ENCODE measurements around the gene GIT2.
"Not testable (repeated sequence)": the region's sequence is repeated elsewhere in the genome, so short reads cannot be mapped to it uniquely, and the experiment has no call there.

Gene GIT2

GRCh38 chr12:110006115-110006514, 9.9 kb upstream of the GIT2 start:
- no peak overlapping the region for H3K4me3 ChIP-seq (ENCODE audit: low read depth, low read length)

- H3K4me3 ChIP-seq (ENCODE audit: low read depth, low read length), result no peak overlapping the region
These were observed 9.3 kb upstream of the GIT2 start for GRCh38 chr12:110005319-110005973.

- H3K4me3 ChIP-seq (ENCODE audit: low read depth, low read length), result no peak overlapping the region
These were observed 8.4 kb upstream of the GIT2 start for GRCh38 chr12:110004598-110004997.

GRCh38 chr12:110002676-110003515, 6.7 kb upstream of the GIT2 start:
- no peak overlapping the region for H3K4me3 ChIP-seq (ENCODE audit: low read depth, low read length)

- H3K4me3 ChIP-seq (ENCODE audit: low read depth, low read length), result no peak overlapping the region
These were observed 5.4 kb upstream of the GIT2 start for GRCh38 chr12:110001596-110001995.

GRCh38 chr12:109999983-110000505, 3.9 kb upstream of the GIT2 start:
- H3K4me3 ChIP-seq (ENCODE audit: low read depth, low read length), result peak overlapping the region; percentile 78

- peak overlapping the region; percentile 78 for H3K4me3 ChIP-seq (ENCODE audit: low read depth, low read length)
These were observed 3.4 kb upstream of the GIT2 start for GRCh38 chr12:109999649-109999971.

- H3K4me3 ChIP-seq (ENCODE audit: low read depth, low read length), result peak within 1 kb of the TSS; percentile 78
These were observed 2.9 kb upstream of the GIT2 start, which contains the start of gene ANKRD13A for GRCh38 chr12:109998904-109999648. Gene ANKRD13A (plus strand): TSS chr12:109999430. CDS start chr12:109999689, 259 bp downstream.

GRCh38 chr12:109998241-109998903, 2.2 kb upstream of the GIT2 start:
- peak overlapping the region; percentile 78 for H3K4me3 ChIP-seq (ENCODE audit: low read depth, low read length)

GRCh38 chr12:109997393-109997792, 1.2 kb upstream of the GIT2 start:
- no peak overlapping the region for H3K4me3 ChIP-seq (ENCODE audit: low read depth, low read length)

- H3K4me3 ChIP-seq (ENCODE audit: low read depth, low read length), result peak overlapping the region; percentile 87
These were observed 300 bp upstream of the GIT2 start for GRCh38 chr12:109996483-109996853.

GRCh38 chr12:109995361-109995685, 845 bp downstream of the GIT2 start:
- H3K4me3 ChIP-seq (ENCODE audit: low read depth, low read length), result peak overlapping the region; percentile 87

GRCh38 chr12:109994401-109995175, 1.6 kb downstream of the GIT2 start:
- H3K4me3 ChIP-seq (ENCODE audit: low read depth, low read length), result no peak overlapping the region

- H3K4me3 ChIP-seq (ENCODE audit: low read depth, low read length), result no peak overlapping the region
These were observed 3.1 kb downstream of the GIT2 start for GRCh38 chr12:109993091-109993490.

GRCh38 chr12:109991586-109991985, 4.6 kb downstream of the GIT2 start:
- no peak overlapping the region for H3K4me3 ChIP-seq (ENCODE audit: low read depth, low read length)

GRCh38 chr12:109989380-109989779, 6.8 kb downstream of the GIT2 start:
- H3K4me3 ChIP-seq (ENCODE audit: low read depth, low read length), result no peak overlapping the region

GRCh38 chr12:109988903-109989302, 7.3 kb downstream of the GIT2 start:
- no peak overlapping the region for H3K4me3 ChIP-seq (ENCODE audit: low read depth, low read length)

- no peak overlapping the region for H3K4me3 ChIP-seq (ENCODE audit: low read depth, low read length)
These were observed 7.9 kb downstream of the GIT2 start for GRCh38 chr12:109988274-109988673.

- H3K4me3 ChIP-seq (ENCODE audit: low read depth, low read length), result no peak overlapping the region
These were observed 8.6 kb downstream of the GIT2 start for GRCh38 chr12:109987615-109988014.

GRCh38 chr12:109986236-109986635, 9.9 kb downstream of the GIT2 start:
- H3K4me3 ChIP-seq (ENCODE audit: low read depth, low read length), result not testable (repeated sequence)

Measured in iPS-11a (cell line).